HG03045 (cell line): ENCODE results near the gene MMRN1.

ENCODE experiments used
- ATAC-seq: cut with Tn5 transposase; IDR thresholded peaks from one replicate; pipeline ENCODE4 v1.9.1; 2021; ENCODE audit warnings: mild to moderate bottlenecking, moderate library complexity; ENCODE audit not compliant: unreplicated experiment

Gene MMRN1

GRCh38 chr4:89913623-89914022 lies 19.0 kb downstream of the MMRN1 start:
- ATAC-seq: no peak

- no peak for ATAC-seq
These were observed 20.2 kb downstream of the MMRN1 start for GRCh38 chr4:89914609-89915550.

DNA sequence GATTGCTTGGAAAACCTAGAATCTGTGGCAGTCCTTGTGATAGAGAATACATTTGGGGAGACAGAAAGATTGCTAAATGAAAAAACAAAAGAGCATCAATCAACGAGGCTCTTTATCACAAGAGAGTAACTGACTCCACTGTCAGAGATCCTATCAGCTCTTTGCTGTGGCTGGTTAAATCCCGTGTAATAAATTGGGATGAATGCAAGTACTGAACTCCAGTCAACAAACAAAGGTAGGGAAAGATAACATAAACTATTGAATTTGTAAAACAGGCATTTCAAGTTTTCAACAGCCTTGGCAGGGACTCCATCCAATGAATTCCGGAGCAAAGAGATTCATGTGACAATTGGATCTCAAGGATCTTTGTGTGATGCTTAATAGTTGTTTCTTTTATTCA lies 21.3 kb downstream of the MMRN1 start:
- ATAC-seq: no peak

GRCh38 chr4:89922848-89923416 lies 28.3 kb downstream of the MMRN1 start:
- no peak for ATAC-seq

DNA sequence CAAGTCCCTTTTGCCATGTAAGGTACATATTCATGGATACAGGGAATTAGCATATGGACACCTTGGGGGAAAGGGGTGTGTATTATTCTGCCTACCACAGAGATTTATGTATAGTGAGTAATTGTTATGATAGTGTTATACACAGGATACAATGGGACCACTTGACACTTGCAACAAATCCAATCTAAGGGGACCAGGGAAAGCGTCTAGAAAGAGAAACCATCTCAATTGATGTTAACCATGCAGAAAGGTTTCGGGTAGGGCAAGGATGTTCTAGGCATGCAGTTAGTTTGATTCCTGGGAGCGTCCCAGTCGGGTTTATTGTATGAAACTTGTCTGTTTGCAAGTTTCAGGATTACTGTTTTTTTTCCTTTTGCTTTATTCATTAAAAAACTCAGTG lies 34.2 kb downstream of the MMRN1 start:
- no peak for ATAC-seq

DNA sequence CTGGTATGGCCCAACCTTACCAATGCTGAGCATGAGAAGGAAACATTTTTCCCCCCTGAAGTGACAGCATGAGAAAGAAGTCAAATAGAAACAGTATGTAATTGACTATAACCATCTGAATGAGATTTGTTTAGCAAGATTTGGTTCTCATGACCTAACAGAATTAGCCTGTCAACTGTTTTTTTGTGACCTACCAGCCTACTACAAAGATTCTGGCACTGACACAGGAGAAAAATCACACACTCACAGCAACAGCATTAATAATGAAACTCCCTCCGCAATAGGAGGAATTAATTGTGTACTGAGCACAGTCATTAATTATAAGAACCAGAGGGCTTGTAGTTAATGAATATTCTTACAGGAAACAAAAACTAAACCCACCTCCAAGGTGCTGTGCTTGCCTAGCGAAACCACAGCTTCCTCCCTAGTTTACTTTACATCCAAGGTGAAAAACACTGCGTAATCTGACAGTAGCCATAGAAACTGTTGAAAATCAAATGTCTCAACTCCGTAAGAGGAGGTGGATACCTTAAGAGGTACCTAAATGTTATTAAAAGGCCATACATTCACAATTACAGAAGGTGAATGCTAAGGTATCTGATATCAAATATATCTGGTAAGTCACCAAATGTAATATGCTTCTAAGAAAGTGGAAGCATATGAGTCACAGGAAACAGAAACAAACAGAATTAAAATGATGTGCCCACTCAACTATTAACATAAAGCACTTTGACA lies 34.9 kb downstream of the MMRN1 start:
- ATAC-seq: no peak

- ATAC-seq: no peak
These were observed 44.9 kb downstream of the MMRN1 start for GRCh38 chr4:89939546-89939945.

- ATAC-seq: no peak
These were observed 45.3 kb downstream of the MMRN1 start for GRCh38 chr4:89939994-89940393.

- ATAC-seq: no peak
These were observed 48.2 kb downstream of the MMRN1 start for GRCh38 chr4:89942811-89943210.

GRCh38 chr4:89949782-89950387 lies 55.2 kb downstream of the MMRN1 start:
- no peak for ATAC-seq

DNA sequence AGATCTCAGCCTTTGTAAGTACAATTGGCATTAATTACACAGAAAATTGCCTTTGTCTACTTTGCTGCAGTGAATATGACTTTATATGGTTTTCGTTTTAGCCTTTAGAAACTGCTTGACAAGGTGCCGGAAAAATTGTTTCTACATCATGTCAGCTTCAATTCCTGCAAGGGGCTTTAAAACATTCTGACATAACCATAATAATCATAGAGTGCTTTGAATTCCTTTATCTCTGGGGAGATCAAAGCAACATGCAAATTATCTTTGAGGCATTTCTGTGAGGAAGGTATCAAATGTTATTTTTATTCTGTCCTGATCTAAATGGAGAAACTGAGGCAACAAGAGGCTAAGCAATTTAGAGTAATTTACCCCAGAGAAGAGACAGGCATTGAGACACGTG lies 57.8 kb downstream of the MMRN1 start:
- no peak for ATAC-seq

DNA sequence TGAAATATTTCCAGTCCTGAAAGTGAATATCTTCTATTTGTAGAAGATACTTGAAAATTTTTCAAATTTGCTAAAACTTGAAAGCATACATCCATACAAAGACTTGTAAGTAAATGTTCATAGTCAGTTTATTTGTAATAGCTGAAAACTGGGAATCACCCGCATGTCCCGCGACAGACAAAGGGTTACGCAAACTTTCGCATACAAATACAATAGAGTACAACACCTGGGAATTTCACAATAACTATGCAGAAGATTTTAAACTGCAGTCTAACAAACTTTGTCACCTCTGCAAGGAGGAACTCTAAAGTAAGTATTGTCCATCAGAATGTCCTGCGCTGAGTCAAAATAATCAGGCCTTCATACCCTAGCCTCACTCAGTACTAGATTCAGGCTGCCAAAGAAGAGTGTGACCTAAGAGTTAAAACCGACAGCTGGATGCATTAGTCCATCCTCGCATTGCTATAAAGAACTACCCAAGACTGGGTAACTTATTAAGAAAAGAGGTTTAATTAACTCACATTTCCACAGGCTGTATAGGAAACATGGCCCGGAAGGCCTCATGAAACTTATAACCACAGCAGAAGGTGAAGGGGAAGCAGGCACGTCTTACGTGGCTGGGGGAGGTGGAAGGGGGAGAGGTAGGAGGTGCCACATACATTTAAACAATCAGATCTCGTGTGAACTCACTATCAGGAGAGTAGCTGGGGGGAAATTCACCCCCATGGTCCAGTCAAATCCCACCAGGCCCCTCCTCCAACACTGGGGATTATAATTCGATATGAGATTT lies 60.4 kb downstream of the MMRN1 start:
- no peak for ATAC-seq

- ATAC-seq: no peak
These were observed 62.6 kb downstream of the MMRN1 start for GRCh38 chr4:89957046-89957926.

DNA sequence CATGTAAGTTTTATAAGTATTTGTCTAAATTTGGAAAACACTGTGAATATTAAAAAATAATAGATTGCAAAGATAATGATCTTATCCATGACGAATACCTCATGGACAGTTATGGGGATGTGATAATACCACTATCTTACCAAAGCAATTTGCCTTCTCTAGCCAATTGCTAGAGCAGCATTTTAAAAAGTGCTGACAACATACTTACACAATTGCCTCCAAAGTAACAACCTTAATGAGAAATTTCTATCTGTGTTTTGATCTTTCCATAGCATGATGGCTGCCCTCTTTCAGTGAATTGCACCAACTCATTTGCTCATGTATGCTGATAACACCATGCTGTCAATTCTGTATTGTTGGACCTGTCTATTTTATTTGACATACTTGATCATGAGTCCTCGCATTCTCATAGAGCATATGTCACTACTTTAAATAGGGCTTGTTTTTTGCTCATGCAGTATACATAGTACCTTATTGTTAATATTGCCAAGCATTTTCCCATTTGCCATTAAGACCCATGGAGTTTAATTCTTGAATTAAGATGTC lies 87.2 kb downstream of the MMRN1 start:
- no peak for ATAC-seq

DNA sequence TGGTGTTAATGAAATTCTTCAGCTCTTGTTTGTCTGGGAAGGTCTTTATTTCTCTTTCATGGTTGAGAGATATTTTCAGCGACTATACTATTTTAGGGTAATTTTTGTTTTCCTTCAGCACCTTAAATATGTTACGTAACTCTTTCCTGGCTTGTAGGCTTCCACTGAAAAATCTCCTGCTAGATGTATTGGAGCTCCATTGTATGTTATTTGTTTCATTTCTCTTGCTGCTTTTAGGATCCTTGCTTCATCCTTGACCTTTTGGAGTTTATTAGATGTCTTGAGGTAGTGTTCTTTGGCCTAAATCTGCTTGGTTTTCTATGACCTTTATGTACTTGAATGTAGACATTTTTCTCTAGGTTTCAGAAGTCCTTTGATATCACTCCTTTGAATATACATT lies 93.6 kb downstream of the MMRN1 start:
- no peak for ATAC-seq

- ATAC-seq: no peak
These were observed 98.1 kb downstream of the MMRN1 start for GRCh38 chr4:89992744-89993143.

DNA sequence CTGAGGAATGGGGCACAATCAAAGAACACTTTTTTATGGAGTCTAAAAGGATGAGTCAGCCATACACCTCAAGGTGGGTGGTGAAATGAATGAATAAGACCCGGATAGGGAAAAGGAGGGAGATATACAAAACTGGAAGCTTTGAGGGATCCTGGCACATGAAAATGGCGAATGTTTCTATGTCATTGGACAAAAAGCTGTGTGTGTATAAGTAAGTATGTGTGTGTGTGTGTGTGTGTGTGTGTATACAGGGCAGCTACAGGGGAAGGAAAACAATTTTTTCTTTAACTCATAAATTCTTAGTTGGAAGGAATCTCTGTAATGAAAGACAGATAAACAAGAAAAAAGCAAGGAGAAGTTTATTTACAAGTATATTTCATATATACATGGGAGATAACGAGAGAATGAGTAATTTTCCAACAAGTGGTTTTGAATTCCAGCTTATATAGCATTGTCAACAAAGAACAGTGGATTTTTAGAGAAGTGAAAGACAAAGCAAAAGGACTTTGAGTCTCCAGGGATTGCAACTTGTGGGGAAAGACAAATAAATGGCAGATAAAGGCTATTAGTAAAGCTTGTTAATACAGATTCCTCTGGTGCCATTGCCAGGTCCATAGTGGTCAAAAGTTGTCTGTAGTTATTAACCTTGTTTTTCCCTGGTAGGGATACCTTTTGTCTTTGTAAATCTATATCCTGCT lies 99.7 kb downstream of the MMRN1 start:
- no peak for ATAC-seq

DNA sequence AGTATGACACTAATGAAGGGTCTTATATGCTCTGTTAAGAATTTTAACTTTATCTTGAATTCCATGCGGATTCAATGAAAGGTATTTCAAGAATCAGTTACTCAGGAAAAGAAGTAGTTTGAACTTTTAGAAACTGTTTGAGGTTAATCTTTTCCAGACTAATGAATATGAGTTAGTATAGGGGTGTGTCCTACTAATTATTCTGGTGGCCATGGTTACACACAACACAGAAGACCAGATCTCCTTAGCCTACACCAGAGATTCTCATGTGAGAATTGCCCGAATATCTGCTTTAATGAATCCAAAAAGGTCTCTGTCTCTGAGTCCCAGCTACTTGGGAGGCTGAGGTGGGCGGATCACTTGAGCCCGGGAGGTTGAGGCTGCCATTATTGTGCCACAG lies 100.4 kb downstream of the MMRN1 start:
- no peak for ATAC-seq

DNA sequence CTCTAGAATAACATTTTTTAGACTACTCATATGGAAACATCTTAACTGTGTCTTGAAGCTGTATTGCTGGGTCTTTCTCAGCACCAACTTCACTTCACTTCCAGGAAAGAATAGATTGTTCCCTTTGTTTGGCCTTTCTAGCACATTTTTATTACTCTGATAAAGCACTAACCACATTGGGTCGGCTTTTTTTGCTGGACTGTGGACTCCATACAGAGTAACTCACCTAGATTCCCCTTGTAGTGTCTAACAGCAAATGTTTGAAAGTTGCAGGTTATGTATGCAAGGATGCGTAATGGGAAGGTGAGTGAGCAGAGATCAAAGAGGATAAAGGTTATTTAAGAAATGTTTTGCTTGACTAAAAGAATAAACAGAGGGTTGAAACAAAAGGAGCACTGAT lies 101.2 kb downstream of the MMRN1 start:
- ATAC-seq: no peak
